GM06990 (cell line): ENCODE data around the gene P2RY13.

Experiments
- DNase-seq: peaks from one replicate; pipeline ENCODE4 v3.0.0-alpha.2; 2011; ENCODE audit not compliant: insufficient read length; ENCODE audit errors: extremely low read depth
- H3K27me3 ChIP-seq: replicated peaks from 2 replicates; pipeline ENCODE4 v1.6.0; 2011; ENCODE audit warnings: low read length; ENCODE audit not compliant: control insufficient read depth, insufficient read depth
- H3K36me3 ChIP-seq: 2 replicates; pipeline ENCODE4 v1.5.1; 2011; ENCODE audit warnings: low read length; ENCODE audit not compliant: control insufficient read depth, insufficient read depth
- H3K4me3 ChIP-seq: replicated peaks from 2 replicates; pipeline ENCODE4 v1.5.1; 2011; ENCODE audit warnings: low read depth, mild to moderate bottlenecking, control low read depth, low read length
- CTCF ChIP-seq: IDR thresholded peaks from 2 replicates; pipeline ENCODE4 v1.5.1; 2011; ENCODE audit warnings: low read length, control low read depth, mild to moderate bottlenecking, inconsistent platforms; ENCODE audit not compliant: insufficient read depth, poor library complexity, severe bottlenecking

P2RY13 gene

DNA sequence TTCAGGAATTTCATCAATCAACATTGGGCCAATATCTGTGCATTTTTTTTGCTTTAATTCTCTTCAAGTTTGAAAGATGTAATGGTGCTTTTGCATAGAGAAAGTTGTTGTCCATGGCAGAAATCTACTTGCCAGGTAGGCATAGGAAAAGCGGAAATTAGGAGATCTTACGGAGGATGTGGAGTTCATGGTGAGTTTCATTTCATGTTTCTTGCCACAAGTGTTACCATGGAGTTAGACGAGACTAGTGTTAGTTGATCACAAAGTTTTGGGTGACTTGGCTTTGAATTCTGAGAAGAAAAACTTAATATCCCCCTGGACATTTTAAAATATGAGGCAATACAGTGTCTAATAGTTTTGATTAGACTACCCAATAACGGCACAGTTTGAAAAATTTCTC, 1.0 kb upstream of the P2RY13 start:
- H3K4me3 ChIP-seq, result no peak overlapping the region
- TF ChIP-seq CTCF, result no peak
- no peaks in the 10 kb centered on the region for H3K27me3 ChIP-seq
- DNase-seq, result no peak
- H3K36me3 ChIP-seq, result no peaks in the 10 kb centered on the region

DNA sequence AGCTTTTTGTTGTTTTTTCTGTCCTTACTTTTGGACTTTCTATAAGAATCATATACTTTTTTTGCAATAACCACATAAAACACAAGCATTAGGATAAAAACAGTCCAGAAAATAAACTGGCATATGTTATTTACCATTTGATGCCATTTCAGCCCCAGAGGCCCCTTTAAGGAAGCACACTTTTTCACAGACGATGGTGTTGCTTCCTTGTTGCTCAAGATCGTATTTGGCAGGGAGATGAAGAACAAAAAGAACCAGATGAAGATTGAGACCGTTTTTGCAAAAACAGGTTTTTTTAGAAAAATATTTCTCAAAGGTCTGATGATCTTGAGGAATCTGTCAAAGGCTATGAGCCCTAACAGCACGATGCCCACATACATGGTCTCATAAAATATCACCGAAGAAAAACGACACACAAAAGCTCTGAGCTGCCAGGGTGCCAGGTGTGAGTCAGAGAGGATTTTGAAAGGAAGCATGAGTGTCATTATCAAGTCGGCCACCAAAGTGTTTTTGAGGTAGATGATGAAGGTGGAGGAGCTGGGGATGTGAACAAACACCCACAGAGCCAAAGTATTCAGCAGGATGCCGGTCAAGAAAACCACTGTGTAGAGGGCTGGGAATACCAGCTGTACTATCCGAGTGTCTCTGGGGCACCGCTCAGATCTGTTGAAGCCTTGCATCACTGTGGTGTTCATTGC, 902 bp downstream of the P2RY13 start:
- no peak for DNase-seq
- no peaks in the 10 kb centered on the region for H3K36me3 ChIP-seq
- no peak overlapping the region for H3K4me3 ChIP-seq
- H3K27me3 ChIP-seq, result no peaks in the 10 kb centered on the region
- no peak for TF ChIP-seq CTCF

DNA sequence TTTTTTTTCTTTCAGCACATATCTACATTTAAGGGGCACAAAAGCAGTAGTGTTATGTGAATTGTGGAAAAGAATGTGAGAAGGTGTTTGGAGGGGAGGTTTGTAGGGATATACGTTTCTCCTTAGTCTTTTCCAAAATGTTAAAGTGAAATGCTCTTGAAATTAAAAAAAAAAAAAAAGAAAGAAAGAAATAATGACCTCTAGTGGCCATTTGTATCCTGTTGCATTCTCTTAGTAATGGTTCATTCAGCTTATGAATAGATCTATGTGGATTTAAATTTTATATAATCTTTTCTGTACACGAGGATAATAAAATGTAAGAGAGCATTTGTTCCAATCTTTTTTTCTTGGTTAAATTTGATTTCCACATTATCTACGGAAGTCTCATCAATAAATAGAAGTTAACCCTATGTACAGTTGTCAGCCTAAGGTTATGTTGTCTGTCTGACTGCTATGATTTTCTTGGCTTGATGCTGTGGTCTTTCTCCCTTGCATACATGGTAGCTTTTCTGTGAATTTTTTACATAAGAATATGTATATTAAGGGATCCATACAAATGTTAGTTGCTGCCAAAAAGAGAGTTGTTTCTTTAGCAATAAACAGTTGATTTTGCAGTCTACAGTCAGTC, 1.7 kb downstream of the P2RY13 start:
- Histone ChIP-seq H3K4me3 (no peak overlapping the region), H3K27me3 (no peaks in the 10 kb centered on the region; the same call in 1 of the 2 replicates), H3K36me3 (no peaks in the 10 kb centered on the region)
- no peak for DNase-seq
- peak; percentile 49 for TF ChIP-seq CTCF

- no peak for DNase-seq
- H3K4me3 ChIP-seq, result no peak overlapping the region
- H3K36me3 ChIP-seq, result no peaks in the 10 kb centered on the region
- H3K27me3 ChIP-seq, result no peaks in the 10 kb centered on the region; the same call in 1 of the 2 replicates
- no peak for TF ChIP-seq CTCF
These were observed 6.8 kb downstream of the P2RY13 start for GRCh38 chr3:151322511-151322910.

DNA sequence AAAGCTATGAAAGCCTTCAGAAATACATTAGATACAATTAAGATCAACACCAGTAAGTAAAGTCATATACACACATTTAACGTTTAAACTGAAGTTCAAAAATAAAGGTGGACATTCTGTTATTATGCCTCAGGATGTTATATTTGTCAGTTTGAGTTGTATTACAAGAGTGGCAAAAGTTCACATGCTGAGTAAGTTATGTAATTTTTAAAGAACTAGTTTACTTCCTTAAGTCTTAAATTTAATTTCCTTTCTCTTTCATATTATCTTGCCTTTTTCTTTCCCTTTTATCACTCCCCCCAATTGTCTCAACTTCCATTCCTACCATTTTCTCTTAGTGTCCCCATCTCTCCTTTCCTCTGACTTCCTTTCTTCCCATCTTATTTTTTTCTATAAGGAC, 7.8 kb downstream of the P2RY13 start:
- H3K36me3 ChIP-seq, result no peaks in the 10 kb centered on the region
- DNase-seq, result no peak
- no peaks in the 10 kb centered on the region; the same call in 1 of the 2 replicates for H3K27me3 ChIP-seq
- no peak for TF ChIP-seq CTCF
- H3K4me3 ChIP-seq, result no peak overlapping the region
